GM23248 (cell line): ENCODE data around the gene SIK3. TPM values are rescaled to one million over a fixed set of nuclear protein-coding genes. Genes with fewer than 3 reads are reported as not detected.

ENCODE experiments used
- DNase-seq: peaks from one replicate; pipeline ENCODE4 v3.0.0-alpha.2; 2015
- H2AFZ ChIP-seq: fragments of 200-600 bp; sonication (generic); 2 replicates; pipeline ENCODE4 v1.6.1; 2016; ENCODE audit warnings: antibody characterized with exemption
- H3F3A ChIP-seq: fragments of 200-600 bp; sonication (generic); 2 replicates; pipeline ENCODE4 v1.6.1; 2016; ENCODE audit warnings: mild to moderate bottlenecking, antibody characterized with exemption, mixed run types; ENCODE audit not compliant: insufficient read depth
- H3K27ac ChIP-seq: fragments of 200-600 bp; sonication (generic); 2 replicates; pipeline ENCODE4 v1.5.1; 2016; ENCODE audit warnings: mild to moderate bottlenecking
- H3K27me3 ChIP-seq: fragments of 200-600 bp; sonication (generic); replicated peaks from 2 replicates; pipeline ENCODE4 v1.6.1; 2016; ENCODE audit warnings: mild to moderate bottlenecking; ENCODE audit not compliant: insufficient read depth
- H3K36me3 ChIP-seq: fragments of 200-600 bp; sonication (generic); 2 replicates; pipeline ENCODE4 v1.6.1; 2016; ENCODE audit warnings: low read depth, mild to moderate bottlenecking
- H3K4me1 ChIP-seq: fragments of 200-600 bp; sonication (generic); 2 replicates; pipeline ENCODE4 v1.6.1; 2016; ENCODE audit warnings: mild to moderate bottlenecking; ENCODE audit not compliant: insufficient read depth
- H3K4me2 ChIP-seq: fragments of 200-600 bp; sonication (generic); one replicate; pipeline ENCODE4 v1.6.1; 2016; ENCODE audit warnings: mild to moderate bottlenecking; ENCODE audit not compliant: unreplicated experiment
- H3K4me3 ChIP-seq: fragments of 200-600 bp; sonication (generic); 2 replicates; pipeline ENCODE4 v1.5.1; 2016; ENCODE audit warnings: mild to moderate bottlenecking
- H3K79me2 ChIP-seq: fragments of 200-600 bp; sonication (generic); 2 replicates; pipeline ENCODE4 v1.6.1; 2016; ENCODE audit warnings: mild to moderate bottlenecking; ENCODE audit not compliant: insufficient read depth
- H3K9ac ChIP-seq: fragments of 200-600 bp; sonication (generic); 2 replicates; pipeline ENCODE4 v1.6.1; 2016; ENCODE audit warnings: mild to moderate bottlenecking
- H3K9me2 ChIP-seq: fragments of 200-600 bp; sonication (generic); 2 replicates; pipeline ENCODE4 v1.6.1; 2016; ENCODE audit warnings: mixed run types, mild to moderate bottlenecking, moderate library complexity; ENCODE audit not compliant: insufficient read depth
- H3K9me3 ChIP-seq: fragments of 200-600 bp; sonication (generic); one replicate; pipeline ENCODE4 v1.6.1; 2017; ENCODE audit warnings: low read depth
- H4K20me1 ChIP-seq: fragments of 200-600 bp; sonication (generic); 2 replicates; pipeline ENCODE4 v1.6.0; 2016; ENCODE audit not compliant: insufficient read depth
- EZH2 ChIP-seq: fragments of 200-600 bp; sonication (generic); IDR thresholded peaks from 2 replicates; pipeline ENCODE4 v1.6.1; 2018; ENCODE audit warnings: antibody characterized with exemption, mild to moderate bottlenecking; ENCODE audit not compliant: insufficient read depth, poor library complexity, severe bottlenecking
- EZH2phosphoT487 ChIP-seq: fragments of 200-600 bp; sonication (generic); IDR thresholded peaks from 2 replicates; pipeline ENCODE4 v1.6.1; 2018; ENCODE audit warnings: antibody characterized with exemption, moderate library complexity, mild to moderate bottlenecking, low read depth; ENCODE audit not compliant: insufficient read depth
- WGBS, 2 experiments: methylation state at CpG; one replicate each; pipeline ENCODE4 v1.1.6; 2015 to 2017; ENCODE audit warnings: low lambda C conversion rate in 2 of 2, low coverage in 1 of 2; ENCODE audit errors: missing lambda C conversion rate in 2 of 2; 5-methylcytosine and 5-hydroxymethylcytosine counted together
- in situ Hi-C: fragments of 300-500 bp; cut with MboI; formaldehyde crosslinking; loops from 2 replicates; pipeline ENCODE4 v1.15.0; 2020
- polyA plus RNA-seq: library from polyadenylated mRNA; unstranded; fragments of >200 nt; fragmentation: Nextera tagmentation; extraction: Ambion mirVana; gene quantifications from 2 replicates; pipeline ENCODE4 v1.2.1, GENCODE V29; 2016
- total RNA-seq: library from RNA; depleted of rRNA; stranded (reverse); fragments of >200 nt; shearing (Covaris generic); gene quantifications from 2 replicates; pipeline ENCODE4 v1.2.3, GENCODE V29; 2014

The SIK3 gene
- total and polyA plus RNA-seq, 2 experiments from 2014 or later, result 4.2 to 15.5 TPM

- H3K9me3 ChIP-seq, result no peaks in the 10 kb centered on the region
- 76 to 80% methylated on average over 5 of the region's 5 CpGs for WGBS, 2 experiments
- H4K20me1 ChIP-seq, result no peaks in the 10 kb centered on the region
- H3K27ac ChIP-seq, result peak overlapping the region; percentile 81
- no peaks in the 10 kb centered on the region for H3K79me2 ChIP-seq
- DNase-seq, result peak; percentile 42
- H3K27me3 ChIP-seq, result no peaks in the 10 kb centered on the region
- TF ChIP-seq EZH2 (no peak), EZH2phosphoT487 (no peak)
- H3K9ac ChIP-seq, result no peak overlapping the region
- H2AFZ ChIP-seq, result no peak overlapping the region
- no peak overlapping the region for H3K4me3 ChIP-seq
- H3F3A ChIP-seq, result peaks cover 67% of the 10 kb centered on the region
- peaks cover 74% of the 10 kb centered on the region for H3K4me1 ChIP-seq
- in situ Hi-C loops, result no loop called here
- H3K4me2 ChIP-seq, result peak overlapping the region; percentile 18
- no peaks in the 10 kb centered on the region for H3K9me2 ChIP-seq
- H3K36me3 ChIP-seq, result no peaks in the 10 kb centered on the region; the same call in 1 of the 2 replicates
These were observed 233.7 kb downstream of the SIK3 start for GRCh38 chr11:116864531-116864930.

GRCh38 chr11:116862951-116863350, 235.3 kb downstream of the SIK3 start:
- H3K9ac ChIP-seq, result no peak overlapping the region
- 93% methylated on average over 3 of the region's 3 CpGs for WGBS, 2 experiments
- H3K4me2 ChIP-seq, result peak overlapping the region; percentile 9
- peaks cover 73% of the 10 kb centered on the region for H3K4me1 ChIP-seq
- no peak overlapping the region for H2AFZ ChIP-seq
- in situ Hi-C loops, result no loop called here
- peaks cover 67% of the 10 kb centered on the region for H3F3A ChIP-seq
- peak; percentile 61 for DNase-seq
- TF ChIP-seq EZH2phosphoT487 (no peak), EZH2 (no peak)
- no peak overlapping the region for H3K4me3 ChIP-seq
- H3K79me2 ChIP-seq, result no peaks in the 10 kb centered on the region
- H3K27me3 ChIP-seq, result no peaks in the 10 kb centered on the region
- peak overlapping the region; percentile 58 for H3K27ac ChIP-seq
- H4K20me1 ChIP-seq, result no peaks in the 10 kb centered on the region
- no peaks in the 10 kb centered on the region; the same call in 1 of the 2 replicates for H3K36me3 ChIP-seq
- no peaks in the 10 kb centered on the region for H3K9me2 ChIP-seq
- no peaks in the 10 kb centered on the region for H3K9me3 ChIP-seq

GRCh38 chr11:116862185-116862584, 236.0 kb downstream of the SIK3 start:
- 58 to 64% methylated on average over 3 of the region's 3 CpGs for WGBS, 2 experiments

GRCh38 chr11:116861539-116861938, 236.7 kb downstream of the SIK3 start:
- no peaks in the 10 kb centered on the region for H3K9me3 ChIP-seq
- H4K20me1 ChIP-seq, result no peaks in the 10 kb centered on the region
- in situ Hi-C loops, result no loop called here
- H3K27me3 ChIP-seq, result no peaks in the 10 kb centered on the region
- no peak for TF ChIP-seq EZH2phosphoT487
- H3K9ac ChIP-seq, result no peak overlapping the region
- peak; percentile 80 for DNase-seq
- no peaks in the 10 kb centered on the region for H3K79me2 ChIP-seq
- H3F3A ChIP-seq, result peaks cover 62% of the 10 kb centered on the region
- H3K4me2 ChIP-seq, result peak overlapping the region; percentile 50
- H3K36me3 ChIP-seq, result no peaks in the 10 kb centered on the region; the same call in 1 of the 2 replicates
- H3K4me3 ChIP-seq, result no peak overlapping the region
- no peak overlapping the region for H2AFZ ChIP-seq
- 0 to 25% methylated on average over 1 of the region's 1 CpG for WGBS, 2 experiments
- H3K9me2 ChIP-seq, result no peaks in the 10 kb centered on the region
- peak overlapping the region; percentile 58 for H3K27ac ChIP-seq
- H3K4me1 ChIP-seq, result peaks cover 73% of the 10 kb centered on the region

More at GRCh38 chr11:116862185-116862584, 236.0 kb downstream of the SIK3 start:
- Histone ChIP-seq H3K9me3 (no peaks in the 10 kb centered on the region), H3K9ac (no peak overlapping the region), H3K79me2 (no peaks in the 10 kb centered on the region), H3K4me1 (peaks cover 73% of the 10 kb centered on the region), H3K9me2 (no peaks in the 10 kb centered on the region), H3K27ac (peak overlapping the region; percentile 58), H2AFZ (no peak overlapping the region), H3K4me3 (no peak overlapping the region), H3K4me2 (peak overlapping the region; percentile 50), H3K27me3 (no peaks in the 10 kb centered on the region), H3F3A (peaks cover 65% of the 10 kb centered on the region), H4K20me1 (no peaks in the 10 kb centered on the region), H3K36me3 (no peaks in the 10 kb centered on the region; the same call in 1 of the 2 replicates)
- in situ Hi-C loops, result no loop called here
- no peak for DNase-seq
- TF ChIP-seq EZH2phosphoT487 (no peak), EZH2 (no peak)

- DNase-seq, result no peak
- H3K4me1 ChIP-seq, result peaks cover 62% of the 10 kb centered on the region
These were observed 237.9 kb downstream of the SIK3 start for GRCh38 chr11:116860303-116860702.

More at GRCh38 chr11:116860303-116860702, 237.9 kb downstream of the SIK3 start:
- H3K9ac ChIP-seq, result no peak overlapping the region
- H3K36me3 ChIP-seq, result no peaks in the 10 kb centered on the region; the same call in 1 of the 2 replicates
- peaks cover 50% of the 10 kb centered on the region for H3F3A ChIP-seq
- in situ Hi-C loops, result no loop called here
- H3K27ac ChIP-seq, result no peak overlapping the region
- 79 to 82% methylated on average over 6 of the region's 6 CpGs for WGBS, 2 experiments
- TF ChIP-seq EZH2phosphoT487 (no peak), EZH2 (no peak)
- H3K4me2 ChIP-seq, result no peak overlapping the region
- H2AFZ ChIP-seq, result no peak overlapping the region
- H3K27me3 ChIP-seq, result no peaks in the 10 kb centered on the region
- peaks cover 3% of the 10 kb centered on the region; the same call in 1 of the 2 replicates for H3K79me2 ChIP-seq
- H3K9me3 ChIP-seq, result no peaks in the 10 kb centered on the region
- H3K4me3 ChIP-seq, result no peak overlapping the region
- no peaks in the 10 kb centered on the region for H4K20me1 ChIP-seq
- H3K9me2 ChIP-seq, result no peaks in the 10 kb centered on the region
